NCI-H1417 (cell line): ENCODE measurements around the gene GYG1.
"Not testable (repeated sequence)": the region's sequence is repeated elsewhere in the genome, so short reads cannot be mapped to it uniquely, and the experiment has no call there.

ENCODE experiments used
- DNase-seq, 3 experiments: peaks; one replicate each; lab custom pipeline; 2025; lab: John Stamatoyannopoulos, UW

Gene GYG1

GRCh38 chr3:148987551-148987950 lies 3.8 kb upstream of the GYG1 start:
- not testable (repeated sequence) for DNase-seq

DNA sequence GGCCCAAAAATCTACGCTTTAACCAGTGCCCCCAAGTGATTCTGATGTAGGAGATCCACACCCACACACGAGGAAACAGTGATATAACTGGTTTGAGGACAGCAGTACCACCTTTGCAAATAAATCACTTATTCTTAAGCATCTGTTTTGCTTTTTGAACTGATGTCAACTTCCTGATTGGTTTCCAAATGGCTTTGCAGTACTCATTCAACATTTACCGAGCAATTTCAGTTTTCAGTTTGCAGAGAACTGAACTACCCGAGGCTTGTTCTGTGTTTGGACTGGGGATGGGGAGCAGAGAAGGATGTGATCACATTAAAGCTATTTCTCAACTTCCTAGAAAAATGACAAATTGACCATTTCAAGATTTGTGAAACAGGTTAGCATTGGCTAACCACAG lies 1.1 kb upstream of the GYG1 start:
- DNase-seq: peak in 1 of 3 experiments; percentile 18

DNA sequence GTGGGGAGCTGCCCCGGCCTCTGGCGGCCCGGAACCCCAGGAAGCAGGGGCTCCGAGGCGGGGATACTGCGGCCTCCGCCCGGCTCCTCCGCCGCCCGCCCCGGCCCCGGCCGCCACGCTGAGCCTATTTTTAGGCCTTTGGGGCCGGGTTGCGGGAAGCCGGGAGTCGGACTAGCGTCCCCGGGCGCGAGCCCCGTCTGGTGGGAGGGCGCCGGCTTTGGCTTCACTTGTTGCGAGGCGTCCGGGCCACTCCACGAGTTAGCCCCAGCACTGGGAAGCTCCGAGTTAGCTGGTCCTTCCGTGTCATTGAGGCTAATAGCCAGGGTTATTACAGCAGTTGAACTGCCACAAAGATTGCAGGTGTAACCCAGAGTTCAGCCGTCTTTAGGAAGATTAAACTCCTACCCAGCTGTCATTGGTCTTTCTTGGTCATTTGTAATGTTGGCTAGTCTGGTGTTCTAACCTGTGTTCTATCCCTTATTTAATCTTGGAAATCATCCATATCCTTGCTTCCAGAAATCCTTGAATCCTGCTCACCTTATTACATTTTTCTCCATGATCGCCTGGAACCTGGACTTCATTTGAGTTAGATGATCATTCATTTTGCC lies 791 bp downstream of the GYG1 start:
- DNase-seq: peak; percentile 6 to 79 (median 66)

DNA sequence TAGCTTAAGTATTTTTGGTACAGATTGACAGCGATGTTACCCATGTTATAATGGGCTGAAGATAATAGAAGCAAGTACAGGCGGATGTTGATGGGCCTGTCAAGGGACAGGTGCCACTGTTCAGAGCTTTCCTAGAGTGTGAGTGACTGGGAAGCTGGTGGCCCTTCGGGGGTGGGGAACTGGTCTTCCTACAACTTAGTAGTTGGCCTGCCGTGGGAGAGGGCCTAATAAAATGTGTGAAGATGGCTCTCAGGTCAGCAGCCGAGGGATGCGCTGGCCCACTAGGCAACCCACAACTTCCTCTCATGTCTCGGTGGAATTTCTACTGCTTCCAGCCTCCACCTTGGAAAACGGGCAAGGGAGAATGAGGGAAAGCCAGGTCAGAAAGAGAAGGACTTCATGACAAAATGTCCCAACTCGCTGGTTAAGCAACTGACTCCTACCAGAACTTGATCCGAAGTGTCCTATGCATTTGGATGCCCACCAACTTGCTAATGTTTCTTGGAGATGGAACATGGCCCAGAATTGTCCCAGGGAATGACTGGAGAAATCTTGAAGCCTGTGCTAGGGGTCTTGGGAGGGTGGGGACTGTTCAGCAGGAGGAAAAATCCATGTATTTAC lies 1.4 kb downstream of the GYG1 start:
- DNase-seq: no peak

GRCh38 chr3:148997623-148998022 lies 6.3 kb downstream of the GYG1 start:
- DNase-seq: no peak

DNA sequence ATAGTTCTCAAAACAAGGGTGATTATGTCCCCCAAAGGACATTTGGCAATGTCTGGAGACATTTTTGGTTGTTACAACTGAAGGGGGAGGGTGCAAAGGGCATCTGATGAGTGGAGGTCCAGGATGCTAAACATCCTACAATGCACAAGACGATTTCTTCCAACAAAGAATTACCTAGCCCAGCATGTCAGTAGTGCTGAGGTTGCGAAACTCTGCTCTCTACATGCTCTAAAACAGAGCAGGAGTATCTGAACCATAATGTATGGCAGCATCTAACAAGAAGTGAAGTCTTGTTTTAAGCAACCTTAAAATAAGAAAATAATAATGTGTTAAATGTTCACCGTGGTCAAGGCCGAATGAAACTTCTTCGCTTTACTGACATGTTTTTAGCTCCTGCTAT lies 7.0 kb downstream of the GYG1 start:
- no peak for DNase-seq

GRCh38 chr3:148998715-148999423 lies 7.5 kb downstream of the GYG1 start:
- peak in 1 of 3 experiments; percentile 41 for DNase-seq

DNA sequence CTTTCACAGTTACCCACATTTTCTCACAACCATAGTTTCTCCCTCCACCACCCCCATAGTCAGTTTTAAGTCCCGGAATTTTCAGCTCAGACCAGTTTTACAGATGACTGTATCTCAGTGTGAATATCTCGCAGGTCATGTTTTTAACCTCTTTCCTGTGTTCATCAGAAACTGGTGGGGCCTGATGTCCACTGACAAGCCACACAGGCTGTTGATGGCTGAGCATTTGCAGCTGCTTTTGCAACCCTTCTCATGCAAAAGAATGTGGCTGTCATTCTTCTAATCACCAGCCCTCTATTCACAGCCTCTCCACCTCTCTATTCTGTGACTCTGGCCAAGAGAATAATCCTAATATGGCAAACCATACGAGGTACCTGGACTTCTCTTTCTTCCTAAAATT lies 8.5 kb downstream of the GYG1 start:
- DNase-seq: no peak

DNA sequence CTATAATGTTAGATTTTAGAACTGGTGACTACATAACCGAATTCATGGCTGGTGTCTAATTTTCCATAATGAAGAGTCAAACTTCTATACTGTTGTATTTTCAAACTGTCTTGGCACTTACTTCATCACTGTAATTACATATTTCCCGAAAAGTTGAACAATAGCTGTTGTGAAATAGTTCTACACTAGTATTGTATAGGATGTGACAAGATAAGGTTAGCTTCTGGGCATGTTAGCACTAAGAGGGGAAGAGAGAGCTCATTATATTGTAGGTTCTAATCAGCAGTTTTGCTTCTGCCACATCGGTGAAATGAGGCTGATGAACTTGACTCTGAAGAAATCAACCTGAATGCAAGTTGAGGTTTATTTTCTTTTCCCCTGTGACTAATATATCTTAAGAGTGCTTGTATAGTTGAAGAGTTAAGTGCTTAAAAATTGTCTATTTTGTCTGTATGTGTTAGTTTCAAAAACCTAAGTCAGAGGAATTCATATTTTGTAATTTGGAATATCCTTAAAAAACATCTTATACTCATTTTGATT lies 8.9 kb downstream of the GYG1 start:
- DNase-seq: no peak

- no peak for DNase-seq
Measured at GRCh38 chr3:149001727-149002126, 10.4 kb downstream of the GYG1 start.

GRCh38 chr3:149003653-149004305 lies 12.4 kb downstream of the GYG1 start:
- peak in 2 of 3 experiments; percentile 22 to 40 for DNase-seq

DNA sequence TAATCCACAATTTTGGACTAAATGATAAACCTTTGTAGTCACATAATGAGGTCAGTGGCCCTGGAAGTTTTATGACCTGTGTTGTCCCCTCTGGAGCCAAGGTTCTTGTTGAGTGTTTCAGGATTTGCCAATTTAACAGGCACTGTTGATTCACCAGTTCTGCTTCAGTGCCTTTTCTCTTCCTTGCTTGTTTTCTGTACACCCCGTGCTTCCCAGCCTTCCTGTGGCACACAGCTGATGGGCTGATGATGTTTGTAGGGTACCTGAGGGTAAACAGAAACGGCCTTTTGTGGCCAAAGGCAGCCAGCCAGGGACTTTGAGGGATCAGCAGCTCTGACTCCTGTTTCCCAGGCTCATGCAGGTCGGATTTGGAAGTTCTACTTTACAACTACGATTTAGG lies 13.3 kb downstream of the GYG1 start:
- peak in 2 of 3 experiments; percentile 41 to 65 for DNase-seq

GRCh38 chr3:149005416-149005815 lies 14.1 kb downstream of the GYG1 start:
- DNase-seq: no peak

DNA sequence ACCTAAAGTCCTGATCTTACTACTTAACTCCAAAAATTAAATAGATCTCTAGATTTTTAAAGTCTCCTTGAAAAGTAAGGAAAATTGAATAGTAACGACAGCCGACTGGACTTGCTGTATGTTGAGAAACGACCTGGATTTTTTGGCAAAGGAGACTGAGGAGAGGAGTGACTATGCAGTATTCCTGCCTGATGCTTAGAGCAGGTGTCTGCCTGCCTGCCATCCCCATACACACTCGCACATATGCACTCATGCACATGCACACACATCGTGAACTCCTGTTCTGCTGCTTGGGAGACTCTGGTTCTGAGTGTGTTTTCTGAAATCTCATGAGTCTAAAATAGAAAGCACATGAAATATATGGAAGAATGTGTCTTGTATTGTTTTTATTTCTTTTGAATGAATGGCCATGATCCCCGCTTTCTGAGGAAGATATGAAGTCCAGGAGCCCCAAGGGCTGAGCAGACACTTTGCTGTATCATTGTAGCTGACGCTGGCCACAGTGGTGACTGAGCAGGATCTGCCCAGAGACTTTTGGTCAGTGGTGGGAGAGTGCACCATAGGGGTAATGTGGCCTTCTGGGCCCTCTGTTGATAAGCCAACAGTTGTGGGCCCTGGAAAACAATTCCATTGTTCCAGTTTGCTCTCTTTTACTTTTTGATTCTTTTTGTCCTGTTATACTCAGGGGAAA lies 16.4 kb downstream of the GYG1 start:
- DNase-seq: no peak

- no peak for DNase-seq
Measured at GRCh38 chr3:149009732-149010131, 18.4 kb downstream of the GYG1 start.

DNA sequence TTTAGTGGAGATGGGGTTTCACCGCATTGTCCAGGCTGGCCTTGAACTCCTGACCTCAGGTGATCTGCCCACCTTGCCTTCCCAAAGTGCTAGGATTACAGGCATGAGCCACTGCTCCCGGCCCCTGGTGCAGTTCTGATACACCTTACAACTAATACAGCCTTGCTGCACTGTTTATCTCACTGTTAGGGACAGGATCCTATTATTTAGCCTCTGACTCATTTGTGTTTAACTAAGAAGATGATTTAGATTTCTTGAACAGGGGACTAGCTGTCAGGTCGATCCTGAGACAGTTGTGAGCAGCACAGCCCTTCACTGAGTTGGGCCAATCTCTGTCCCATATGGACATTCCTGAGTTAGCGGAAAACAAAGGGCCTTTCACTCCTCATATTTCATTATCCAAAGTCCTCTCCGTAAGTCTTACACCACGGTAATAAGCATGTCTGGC lies 19.2 kb downstream of the GYG1 start:
- DNase-seq: no peak

DNA sequence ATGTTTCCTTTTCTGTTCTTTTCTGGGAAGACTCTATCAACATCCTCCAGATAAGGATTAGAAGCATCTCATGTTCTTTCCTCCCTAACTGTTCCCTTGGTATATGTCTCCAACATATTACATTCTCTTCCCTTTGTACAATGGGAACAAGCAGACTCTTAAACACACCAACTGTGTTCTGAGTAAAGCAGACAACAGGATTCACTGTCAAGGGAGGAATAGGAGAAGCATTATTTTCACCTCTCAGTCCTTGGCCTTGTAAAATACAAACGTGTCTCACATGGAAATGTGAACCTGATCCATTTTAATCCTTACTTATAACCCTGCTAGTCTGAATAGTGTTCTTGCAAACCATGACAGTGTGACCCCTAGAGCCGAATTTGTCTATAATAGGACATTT lies 19.6 kb downstream of the GYG1 start:
- no peak for DNase-seq

DNA sequence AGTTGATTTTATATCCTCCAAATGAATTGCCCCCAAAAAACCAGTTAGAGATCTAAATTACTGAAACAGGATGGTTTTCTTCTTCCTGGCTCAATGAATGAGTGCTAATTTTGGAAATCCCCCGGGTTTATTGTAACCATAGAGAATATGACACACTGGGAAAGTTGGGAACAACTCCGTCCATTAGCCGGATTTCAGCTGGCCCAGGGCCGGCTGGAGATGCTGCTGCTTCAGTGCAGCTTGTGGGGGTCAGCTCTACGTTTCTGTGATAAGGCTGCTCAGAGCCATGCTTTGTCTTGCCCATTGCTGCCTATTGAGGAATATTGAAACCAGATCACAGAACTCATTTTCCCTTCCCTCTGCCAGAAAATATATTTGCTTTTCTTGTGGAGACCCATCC lies 20.3 kb downstream of the GYG1 start:
- DNase-seq: no peak

DNA sequence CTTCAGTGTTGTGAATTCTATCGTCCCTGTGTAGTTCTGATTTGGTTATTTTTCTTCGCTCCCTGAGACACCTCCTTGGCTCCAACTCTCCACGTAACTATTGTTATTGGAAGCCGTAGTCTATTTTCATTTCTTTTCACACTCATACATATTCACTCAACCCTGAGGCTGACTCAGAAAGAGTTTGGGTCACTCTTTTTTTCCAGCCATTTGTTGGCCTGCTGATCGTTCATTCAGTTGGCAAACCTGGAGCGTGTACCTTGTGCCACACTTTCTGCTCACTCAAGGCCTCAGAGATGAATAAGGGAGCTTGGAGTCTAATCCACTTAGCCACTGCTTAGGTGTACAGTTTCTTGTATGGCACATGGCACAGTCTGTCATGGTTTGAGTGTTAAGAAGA lies 22.4 kb downstream of the GYG1 start:
- DNase-seq: no peak

- DNase-seq: no peak
Measured at GRCh38 chr3:149015393-149015792, 24.1 kb downstream of the GYG1 start.

GRCh38 chr3:149016242-149016641 lies 24.9 kb downstream of the GYG1 start:
- no peak for DNase-seq
